Measurements from ENCODE around the gene UPF1.

The UPF1 gene

GRCh38 chr19:18906605-18907519 lies 75.1 kb downstream of the UPF1 start:
- no peak overlapping the region for H3K4me3 ChIP-seq (ENCODE audit: low read depth, low read length)
- H3K27ac ChIP-seq (ENCODE audit: extremely low read depth, low read depth, low read length), result no peak overlapping the region
- ChIA-PET CTCF (interaction anchor here (0.6 kb wide), 1 partner anchor 209 kb away, joined by 3 read pairs; no protein-coding TSS in a partner anchor), POLR2A (interaction anchor here (0.8 to 2.1 kb wide), 2 partner anchors 8 to 12 kb away, joined by 6 to 9 read pairs; partner anchors contain the start of genes COPE and DDX49)
- no peaks in the 10 kb centered on the region for H3K4me1 ChIP-seq (ENCODE audit: control insufficient read depth, insufficient read depth, low read length)
- TF ChIP-seq, protein P1, sequence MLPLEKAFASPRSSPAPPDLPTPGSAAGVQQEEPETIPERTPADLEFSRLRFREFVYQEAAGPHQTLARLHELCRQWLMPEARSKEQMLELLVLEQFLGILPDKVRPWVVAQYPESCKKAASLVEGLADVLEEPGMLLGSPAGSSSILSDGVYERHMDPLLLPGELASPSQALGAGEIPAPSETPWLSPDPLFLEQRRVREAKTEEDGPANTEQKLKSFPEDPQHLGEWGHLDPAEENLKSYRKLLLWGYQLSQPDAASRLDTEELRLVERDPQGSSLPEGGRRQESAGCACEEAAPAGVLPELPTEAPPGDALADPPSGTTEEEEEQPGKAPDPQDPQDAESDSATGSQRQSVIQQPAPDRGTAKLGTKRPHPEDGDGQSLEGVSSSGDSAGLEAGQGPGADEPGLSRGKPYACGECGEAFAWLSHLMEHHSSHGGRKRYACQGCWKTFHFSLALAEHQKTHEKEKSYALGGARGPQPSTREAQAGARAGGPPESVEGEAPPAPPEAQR (tag by site-specific recombination; IDR thresholded peaks at IDR 0.05), result no peak
- TF ChIP-seq ZNF548 (tag by site-specific recombination; IDR thresholded peaks at IDR 0.05), result no peak
- no peak for TF ChIP-seq ZNF23 (tag by site-specific recombination; IDR thresholded peaks at IDR 0.05; ENCODE audit: borderline replicate concordance)
- TF ChIP-seq ZFP3 (tag by site-specific recombination; IDR thresholded peaks at IDR 0.05; ENCODE audit: low read depth), result no peak
- no peak for TF ChIP-seq BCL11B (tag by site-specific recombination; IDR thresholded peaks at IDR 0.05; ENCODE audit: low read depth)
- no peak for TF ChIP-seq ZNF521 (tag by site-specific recombination; IDR thresholded peaks at IDR 0.05)
- no peak for TF ChIP-seq SETDB1 (IDR thresholded peaks at IDR 0.05; ENCODE audit: insufficient read length, low read length)
- TF ChIP-seq ZNF214 (tag by site-specific recombination; IDR thresholded peaks at IDR 0.05; ENCODE audit: borderline replicate concordance), result no peak
- TF ChIP-seq, protein P2, sequence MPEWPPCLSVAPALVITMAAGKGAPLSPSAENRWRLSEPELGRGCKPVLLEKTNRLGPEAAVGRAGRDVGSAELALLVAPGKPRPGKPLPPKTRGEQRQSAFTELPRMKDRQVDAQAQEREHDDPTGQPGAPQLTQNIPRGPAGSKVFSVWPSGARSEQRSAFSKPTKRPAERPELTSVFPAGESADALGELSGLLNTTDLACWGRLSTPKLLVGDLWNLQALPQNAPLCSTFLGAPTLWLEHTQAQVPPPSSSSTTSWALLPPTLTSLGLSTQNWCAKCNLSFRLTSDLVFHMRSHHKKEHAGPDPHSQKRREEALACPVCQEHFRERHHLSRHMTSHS (tag by site-specific recombination; IDR thresholded peaks at IDR 0.05), result no peak
- H3K36me3 ChIP-seq (ENCODE audit: control insufficient read depth in 2 of 2, insufficient read depth in 1 of 2, low read length in 2 of 2), result peaks cover 0 to 72% of the 10 kb centered on the region in 2 experiments; a peak in 2 of 3 replicates
- H3K9me3 ChIP-seq (ENCODE audit: control insufficient read depth, insufficient read depth, low read depth, low read length), result no peaks in the 10 kb centered on the region

- CTCF ChIA-PET, result interaction anchor here (0.6 to 1.7 kb wide), 2 partner anchors 9 to 10 kb away, joined by 4 to 6 read pairs; partner anchors contain the start of genes COPE and DDX49
- H3K9me3 ChIP-seq (ENCODE audit: control insufficient read depth, insufficient read depth, low read depth, low read length), result no peaks in the 10 kb centered on the region
Measured at GRCh38 chr19:18908917-18909619, 77.3 kb downstream of the UPF1 start.

More at GRCh38 chr19:18908917-18909619, 77.3 kb downstream of the UPF1 start:
- TF ChIP-seq ZNF580 (tag by site-specific recombination; IDR thresholded peaks at IDR 0.05) (no peak), ZNF324 (tag by site-specific recombination; IDR thresholded peaks at IDR 0.05) (no peak)
- TF ChIP-seq, protein P2 (tag by site-specific recombination; IDR thresholded peaks at IDR 0.05), result no peak
- TF ChIP-seq, protein P3, sequence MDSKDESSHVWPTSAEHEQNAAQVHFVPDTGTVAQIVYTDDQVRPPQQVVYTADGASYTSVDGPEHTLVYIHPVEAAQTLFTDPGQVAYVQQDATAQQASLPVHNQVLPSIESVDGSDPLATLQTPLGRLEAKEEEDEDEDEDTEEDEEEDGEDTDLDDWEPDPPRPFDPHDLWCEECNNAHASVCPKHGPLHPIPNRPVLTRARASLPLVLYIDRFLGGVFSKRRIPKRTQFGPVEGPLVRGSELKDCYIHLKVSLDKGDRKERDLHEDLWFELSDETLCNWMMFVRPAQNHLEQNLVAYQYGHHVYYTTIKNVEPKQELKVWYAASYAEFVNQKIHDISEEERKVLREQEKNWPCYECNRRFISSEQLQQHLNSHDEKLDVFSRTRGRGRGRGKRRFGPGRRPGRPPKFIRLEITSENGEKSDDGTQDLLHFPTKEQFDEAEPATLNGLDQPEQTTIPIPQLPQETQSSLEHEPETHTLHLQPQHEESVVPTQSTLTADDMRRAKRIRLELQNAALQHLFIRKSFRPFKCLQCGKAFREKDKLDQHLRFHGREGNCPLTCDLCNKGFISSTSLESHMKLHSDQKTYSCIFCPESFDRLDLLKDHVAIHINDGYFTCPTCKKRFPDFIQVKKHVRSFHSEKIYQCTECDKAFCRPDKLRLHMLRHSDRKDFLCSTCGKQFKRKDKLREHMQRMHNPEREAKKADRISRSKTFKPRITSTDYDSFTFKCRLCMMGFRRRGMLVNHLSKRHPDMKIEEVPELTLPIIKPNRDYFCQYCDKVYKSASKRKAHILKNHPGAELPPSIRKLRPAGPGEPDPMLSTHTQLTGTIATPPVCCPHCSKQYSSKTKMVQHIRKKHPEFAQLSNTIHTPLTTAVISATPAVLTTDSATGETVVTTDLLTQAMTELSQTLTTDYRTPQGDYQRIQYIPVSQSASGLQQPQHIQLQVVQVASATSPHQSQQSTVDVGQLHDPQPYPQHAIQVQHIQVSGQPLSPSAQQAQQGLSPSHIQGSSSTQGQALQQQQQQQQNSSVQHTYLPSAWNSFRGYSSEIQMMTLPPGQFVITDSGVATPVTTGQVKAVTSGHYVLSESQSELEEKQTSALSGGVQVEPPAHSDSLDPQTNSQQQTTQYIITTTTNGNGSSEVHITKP (tag by site-specific recombination; IDR thresholded peaks at IDR 0.05), result no peak
- H3K4me1 ChIP-seq (ENCODE audit: control insufficient read depth, insufficient read depth, low read length), result no peaks in the 10 kb centered on the region
- H3K36me3 ChIP-seq (ENCODE audit: control insufficient read depth in 2 of 2, insufficient read depth in 1 of 2, low read length in 2 of 2), result peaks cover 4 to 75% of the 10 kb centered on the region in 2 experiments; a peak in 2 of 3 replicates
- H3K27ac ChIP-seq (ENCODE audit: extremely low read depth, low read depth, low read length), result no peak overlapping the region
- POLR2A ChIA-PET, result interaction anchor here (0.5 kb wide), 1 partner anchor 18 kb away, joined by 5 read pairs; no protein-coding TSS in a partner anchor
- no peak overlapping the region for H3K4me3 ChIP-seq (ENCODE audit: low read depth, low read length)

Measured in HEK293 (cell line).